HepG2 (cell line): ENCODE measurements around the gene KLHL21. TPM values are rescaled to one million over a fixed set of nuclear protein-coding genes. Genes with fewer than 3 reads are reported as not detected.

Source experiments
- AHDC1 ChIP-seq: sonication (generic); formaldehyde crosslinking; IDR thresholded peaks from 2 replicates; pipeline ENCODE4 v1.5.1; 2020; ENCODE audit warnings: mild to moderate bottlenecking, missing genetic modification reagents, borderline replicate concordance
- ATF1 ChIP-seq: IDR thresholded peaks from 2 replicates; pipeline ENCODE4 v1.6.1; 2016; ENCODE audit warnings: mild to moderate bottlenecking, control low read depth
- CREB1 ChIP-seq, 2 experiments: fragments of 450-650 bp in 1 of 2; IDR thresholded peaks; 2 replicates each; pipeline ENCODE4 v1.6.1; 2016 to 2017; ENCODE audit warnings: control low read depth in 1 of 2, mild to moderate bottlenecking in 1 of 2, missing compliant biosample characterization in 1 of 2, missing genetic modification characterization in 1 of 2
- E2F1 ChIP-seq: sonication (generic); formaldehyde crosslinking; IDR thresholded peaks from 2 replicates; pipeline ENCODE4 v1.5.0; 2020; ENCODE audit warnings: missing genetic modification reagents
- EHMT2 ChIP-seq: fragments of 200-600 bp; sonication (generic); IDR thresholded peaks from 2 replicates; pipeline ENCODE4 v1.7.0; 2017; ENCODE audit warnings: antibody characterized with exemption, low read depth, low read length, borderline replicate concordance
- ETS1 ChIP-seq: sonication (generic); formaldehyde crosslinking; IDR thresholded peaks from 2 replicates; pipeline ENCODE4 v1.4.0; 2020; ENCODE audit warnings: missing genetic modification reagents
- IRX3 ChIP-seq: sonication (generic); formaldehyde crosslinking; IDR thresholded peaks from 2 replicates; pipeline ENCODE4 v1.8.1; 2023; ENCODE audit warnings: mild to moderate bottlenecking, low read depth, missing genetic modification reagents, borderline replicate concordance
- KDM5B ChIP-seq: sonication (generic); formaldehyde crosslinking; IDR thresholded peaks from 2 replicates; pipeline ENCODE4 v1.4.0; 2020; ENCODE audit warnings: missing genetic modification reagents, mild to moderate bottlenecking, borderline replicate concordance
- MAFG ChIP-seq: sonication (generic); formaldehyde crosslinking; IDR thresholded peaks from 2 replicates; pipeline ENCODE4 v1.5.1; 2020; ENCODE audit warnings: mild to moderate bottlenecking, missing genetic modification reagents
- NR2F2 ChIP-seq: IDR thresholded peaks from 2 replicates; pipeline ENCODE4 v1.6.1; 2012; ENCODE audit warnings: low read depth, inconsistent platforms, borderline replicate concordance
- RXRA ChIP-seq: sonication (generic); formaldehyde crosslinking; IDR thresholded peaks from 2 replicates; pipeline ENCODE4 v1.5.1; 2020; ENCODE audit warnings: missing genetic modification reagents
- SIN3B ChIP-seq: fragments of 150-350 bp; IDR thresholded peaks from 2 replicates; pipeline ENCODE4 v1.6.1; 2014; ENCODE audit warnings: low read length
- TEAD2 ChIP-seq: sonication (generic); formaldehyde crosslinking; IDR thresholded peaks from 2 replicates; pipeline ENCODE4 v1.9.0; 2021; ENCODE audit warnings: missing genetic modification reagents
- TSC22D2 ChIP-seq: sonication (generic); formaldehyde crosslinking; IDR thresholded peaks from 2 replicates; pipeline ENCODE4 v1.5.1; 2020; ENCODE audit warnings: missing genetic modification reagents, mild to moderate bottlenecking, borderline replicate concordance
- ZNF276 ChIP-seq: sonication (generic); formaldehyde crosslinking; IDR thresholded peaks from 2 replicates; pipeline ENCODE4 v1.4.0; 2020; ENCODE audit warnings: mild to moderate bottlenecking, low read depth, missing genetic modification reagents
- ZNF350 ChIP-seq: sonication (generic); formaldehyde crosslinking; IDR thresholded peaks from 2 replicates; pipeline ENCODE4 v1.4.0; 2020; ENCODE audit warnings: mild to moderate bottlenecking, low read depth, missing genetic modification reagents, borderline replicate concordance
- ZNF530 ChIP-seq: sonication (generic); formaldehyde crosslinking; IDR thresholded peaks from 2 replicates; pipeline ENCODE4 v1.5.0; 2020; ENCODE audit warnings: low read depth, mild to moderate bottlenecking, missing genetic modification reagents
- ZNF660 ChIP-seq: sonication (generic); formaldehyde crosslinking; IDR thresholded peaks from 2 replicates; pipeline ENCODE4 v1.5.1; 2020; ENCODE audit warnings: mild to moderate bottlenecking, low read depth, missing genetic modification reagents, borderline replicate concordance
- ZNF709 ChIP-seq: sonication (generic); formaldehyde crosslinking; IDR thresholded peaks from 2 replicates; pipeline ENCODE4 v1.5.0; 2020; ENCODE audit warnings: mild to moderate bottlenecking, missing genetic modification reagents
- ZNF772 ChIP-seq: sonication (generic); formaldehyde crosslinking; IDR thresholded peaks from 2 replicates; pipeline ENCODE4 v1.5.0; 2020; ENCODE audit warnings: mild to moderate bottlenecking, missing genetic modification reagents
- polyA plus RNA-seq, 8 experiments: library from polyadenylated mRNA; depleted of rRNA in 3 of 8; stranded (reverse) in 7 of 8; unstranded in 1 of 8; fragments of >200 nt; fragmentation: Illumina TruSeq in 4 of 8; extraction: Trizol in 4 of 8; gene quantifications; 2 replicates each; pipeline versions ENCODE4 v1.2.1 to v1.2.3, GENCODE V29; 2011 to 2016; ENCODE audit warnings: low read depth in 4 of 8, missing spikeins in 1 of 8, mixed read lengths in 1 of 8; ENCODE audit not compliant: insufficient read depth in 1 of 8
- total RNA-seq, 5 experiments: library from RNA; depleted of rRNA; stranded (reverse); fragments of >200 nt; fragmentation: Illumina TruSeq; extraction: Trizol; gene quantifications; 2 replicates each; pipeline ENCODE4 v1.2.3, GENCODE V29; 2016; ENCODE audit warnings: low read depth in 1 of 5

The KLHL21 gene
- total and polyA plus RNA-seq, 2 of the 13 experiments (the other 11 are each of a cell fraction or from before 2014, with no cell fraction given), result 14.8 to 25.0 TPM

- TF ChIP-seq ZNF350 (CRISPR knock-in tag), result peak; percentile 23; the same call in 1 of the 2 replicates
- no peak for TF ChIP-seq ZNF276
- TF ChIP-seq ZNF772 (CRISPR knock-in tag), result peak; percentile 77; the same call in 1 of the 2 replicates
- TF ChIP-seq AHDC1 (CRISPR knock-in tag), result no peak
- TF ChIP-seq ZNF660 (CRISPR knock-in tag), result no peak
- TF ChIP-seq NR2F2, result no peak; the same call in 1 of the 2 replicates
- peak; percentile 70 for TF ChIP-seq RXRA (CRISPR knock-in tag)
- TF ChIP-seq IRX3, result no peak
- no peak for TF ChIP-seq TEAD2 (CRISPR knock-in tag)
- TF ChIP-seq CREB1 (IDR thresholded peaks at IDR 0.05), result 0 out of 2 replicates have a peak, but pooled peaks have one; percentile 46
- peak; percentile 78 for TF ChIP-seq CREB1 (CRISPR knock-in tag; IDR thresholded peaks at IDR 0.05)
- TF ChIP-seq ZNF709 (CRISPR knock-in tag), result no peak
- TF ChIP-seq SIN3B, result no peak
- TF ChIP-seq ATF1 (CRISPR knock-in tag), result no peak
- TF ChIP-seq EHMT2, result no peak
- no peak for TF ChIP-seq ZNF530 (CRISPR knock-in tag)
- 0 out of 2 replicates have a peak, but pooled peaks have one; percentile 43 for TF ChIP-seq TSC22D2 (CRISPR knock-in tag)
- peak; percentile 86 for TF ChIP-seq E2F1 (CRISPR knock-in tag)
- no peak for TF ChIP-seq MAFG
- no peak for TF ChIP-seq ETS1 (CRISPR knock-in tag)
- TF ChIP-seq KDM5B (CRISPR knock-in tag), result no peak
Observed at GRCh38 chr1:6613361-6614018, 10.8 kb upstream of the KLHL21 start, which contains the start of gene PHF13 (continued).
